B cell (primary cell): ENCODE data around the gene EEF1AKMT3. TPM values are rescaled to one million over a fixed set of nuclear protein-coding genes. Genes with fewer than 3 reads are reported as not detected.
A peak's percentile ranks its signal among the peaks of the same experiment; 100 is the strongest.

Source experiments
- ATAC-seq: fragments of 200-7000 bp; cut with Tn5 transposase; one replicate; pipeline ENCODE4 v1.10.0; 2021; ENCODE audit warnings: low read depth, mild to moderate bottlenecking, moderate number of reproducible peaks, moderate library complexity
- CTCF ChIA-PET: fragments of 350-600 bp; sonication (Branson Sonifier 250); formaldehyde crosslinking; loops from one replicate; lab custom pipeline; 2021; ENCODE audit warnings: antibody characterized with exemption, inconsistent platforms; lab: Charles Lee
- POLR2A ChIA-PET: fragments of 350-600 bp; sonication (Branson Sonifier 250); formaldehyde crosslinking; loops from one replicate; lab custom pipeline; 2021; ENCODE audit warnings: antibody characterized with exemption; lab: Charles Lee
- DNase-seq: peaks from one replicate; pipeline ENCODE4 v3.0.0; 2013
- H2AFZ ChIP-seq: 2 replicates; pipeline ENCODE4 v1.6.1; 2012; ENCODE audit warnings: mild to moderate bottlenecking, low read depth, low read length; ENCODE audit not compliant: insufficient read depth, poor library complexity, severe bottlenecking
- H3K27ac ChIP-seq, 2 donors: 1 replicate in 1 of 2; 2 replicates in 1 of 2; pipeline ENCODE4 v1.5.1; 2012 to 2013; ENCODE audit warnings: low read length in 2 of 2, mild to moderate bottlenecking in 2 of 2, moderate library complexity in 1 of 2
- H3K27me3 ChIP-seq, 4 experiments: fragments of 200-600 bp in 1 of 4; sonication (generic) in 1 of 4; replicated peaks in 1 of 4; 1 replicate in 2 of 4; 2 replicates in 2 of 4; pipeline versions ENCODE4 v1.6.1 to v1.7.0; 2013 to 2016; ENCODE audit warnings: low read length in 3 of 4, mild to moderate bottlenecking in 2 of 4, mixed read lengths in 1 of 4, moderate library complexity in 1 of 4; ENCODE audit not compliant: insufficient read depth in 4 of 4, control insufficient read depth in 3 of 4; ENCODE audit errors: control extremely low read depth in 1 of 4
- H3K36me3 ChIP-seq, 2 experiments: replicated peaks in 1 of 2; 1 replicate in 1 of 2; 2 replicates in 1 of 2; pipeline versions ENCODE4 v1.6.1 to v1.7.1; 2013; ENCODE audit warnings: low read length in 1 of 2; ENCODE audit not compliant: insufficient read depth in 2 of 2, control insufficient read depth in 1 of 2; ENCODE audit errors: control extremely low read depth in 1 of 2, extremely low read depth in 1 of 2
- H3K4me1 ChIP-seq, 2 donors: fragments of 200-600 bp in 1 of 2; sonication (generic) in 1 of 2; 1 replicate in 1 of 2; 2 replicates in 1 of 2; pipeline versions ENCODE4 v1.5.1 to v1.6.1; 2013 to 2017; ENCODE audit warnings: low read length in 2 of 2; ENCODE audit not compliant: control insufficient read depth in 2 of 2, insufficient read depth in 2 of 2
- H3K4me2 ChIP-seq: replicated peaks from 2 replicates; pipeline ENCODE3; 2012; ENCODE audit warnings: mild to moderate bottlenecking, low read depth, low read length; ENCODE audit not compliant: poor library complexity, severe bottlenecking
- H3K4me3 ChIP-seq, 5 experiments: fragments of 200-600 bp in 1 of 5; sonication (generic) in 1 of 5; 1 replicate in 3 of 5; 2 replicates in 2 of 5; pipeline versions ENCODE4 v1.5.1 to v1.7.0; 2011 to 2016; ENCODE audit warnings: low read length in 4 of 5, mild to moderate bottlenecking in 4 of 5, low read depth in 2 of 5, control low read depth in 1 of 5, moderate library complexity in 1 of 5; ENCODE audit not compliant: insufficient read depth in 1 of 5; ENCODE audit errors: control extremely low read depth in 1 of 5, extremely low read depth in 1 of 5
- H3K79me2 ChIP-seq: fragments of 200-600 bp; sonication (generic); one replicate; pipeline ENCODE4 v1.6.0; 2016; ENCODE audit warnings: low read length; ENCODE audit not compliant: control insufficient read depth, insufficient read depth
- H3K9ac ChIP-seq: fragments of 200-600 bp; sonication (generic); 2 replicates; pipeline ENCODE4 v1.6.1; 2017; ENCODE audit warnings: mild to moderate bottlenecking, low read length, moderate library complexity
- H3K9me3 ChIP-seq, 3 donors: one replicate each; pipeline versions ENCODE4 v1.6.1 to v1.7.1; 2013; ENCODE audit warnings: low read length in 2 of 3; ENCODE audit not compliant: control insufficient read depth in 2 of 3, insufficient read depth in 1 of 3; ENCODE audit errors: control extremely low read depth in 1 of 3
- H4K20me1 ChIP-seq: 2 replicates; pipeline ENCODE4 v1.6.0; 2012; ENCODE audit warnings: mild to moderate bottlenecking, low read length; ENCODE audit not compliant: insufficient read depth, control insufficient read depth, poor library complexity, severe bottlenecking
- H3K27ac Mint-ChIP-seq: one replicate; pipeline ENCODE4 v1.8.0; 2021; ENCODE audit warnings: mixed read lengths
- H3K27me3 Mint-ChIP-seq: one replicate; pipeline ENCODE4 v1.8.0; 2021; ENCODE audit warnings: mixed read lengths
- H3K4me1 Mint-ChIP-seq: one replicate; pipeline ENCODE4 v1.8.0; 2021; ENCODE audit warnings: mixed read lengths
- H3K4me3 Mint-ChIP-seq: one replicate; pipeline ENCODE4 v1.8.0; 2021; ENCODE audit warnings: mixed read lengths
- H3K9me3 Mint-ChIP-seq: one replicate; pipeline ENCODE4 v1.8.0; 2022; ENCODE audit warnings: mixed read lengths; ENCODE audit not compliant: insufficient read depth
- EZH2 ChIP-seq: IDR thresholded peaks from 2 replicates; pipeline ENCODE4 v1.6.1; 2012; ENCODE audit warnings: borderline replicate concordance, low read depth, mild to moderate bottlenecking, moderate library complexity, low read length; ENCODE audit not compliant: insufficient read depth, poor library complexity, severe bottlenecking
- WGBS: methylation state at CpG from one replicate; pipeline ENCODE4 v1.1.5; 2013; ENCODE audit warnings: missing lambda C conversion rate; ENCODE audit not compliant: insufficient coverage; 5-methylcytosine and 5-hydroxymethylcytosine counted together
- intact Hi-C: fragments of 100-400 bp; cut with micrococcal nuclease; formaldehyde crosslinking; loops from one replicate; pipeline ENCODE4 v1.10.0; 2022
- polyA plus RNA-seq: library from polyadenylated mRNA; depleted of rRNA; stranded (reverse); fragments of >200 nt; gene quantifications from 2 replicates; pipeline ENCODE4 v1.2.3, GENCODE V29; 2012
- total RNA-seq, 2 donors: library from RNA; stranded (reverse); fragments of 120-200 nt in 1 of 2; gene quantifications; 1 replicate in 1 of 2; 2 replicates in 1 of 2; pipeline versions ENCODE4 v1.2.3 to v1.2.4, GENCODE V29; 2013 to 2022
- TF ChIP-seq, protein P1 (sequence below): fragments of 200-600 bp; IDR thresholded peaks from one replicate; pipeline ENCODE4 v1.8.0; 2022; ENCODE audit warnings: antibody characterized with exemption, mild to moderate bottlenecking

The EEF1AKMT3 gene
- total and polyA plus RNA-seq, 2 donors (not counting 1 experiment from before 2014, with no cell fraction given) = 0.89 to 1.3 TPM

DNA sequence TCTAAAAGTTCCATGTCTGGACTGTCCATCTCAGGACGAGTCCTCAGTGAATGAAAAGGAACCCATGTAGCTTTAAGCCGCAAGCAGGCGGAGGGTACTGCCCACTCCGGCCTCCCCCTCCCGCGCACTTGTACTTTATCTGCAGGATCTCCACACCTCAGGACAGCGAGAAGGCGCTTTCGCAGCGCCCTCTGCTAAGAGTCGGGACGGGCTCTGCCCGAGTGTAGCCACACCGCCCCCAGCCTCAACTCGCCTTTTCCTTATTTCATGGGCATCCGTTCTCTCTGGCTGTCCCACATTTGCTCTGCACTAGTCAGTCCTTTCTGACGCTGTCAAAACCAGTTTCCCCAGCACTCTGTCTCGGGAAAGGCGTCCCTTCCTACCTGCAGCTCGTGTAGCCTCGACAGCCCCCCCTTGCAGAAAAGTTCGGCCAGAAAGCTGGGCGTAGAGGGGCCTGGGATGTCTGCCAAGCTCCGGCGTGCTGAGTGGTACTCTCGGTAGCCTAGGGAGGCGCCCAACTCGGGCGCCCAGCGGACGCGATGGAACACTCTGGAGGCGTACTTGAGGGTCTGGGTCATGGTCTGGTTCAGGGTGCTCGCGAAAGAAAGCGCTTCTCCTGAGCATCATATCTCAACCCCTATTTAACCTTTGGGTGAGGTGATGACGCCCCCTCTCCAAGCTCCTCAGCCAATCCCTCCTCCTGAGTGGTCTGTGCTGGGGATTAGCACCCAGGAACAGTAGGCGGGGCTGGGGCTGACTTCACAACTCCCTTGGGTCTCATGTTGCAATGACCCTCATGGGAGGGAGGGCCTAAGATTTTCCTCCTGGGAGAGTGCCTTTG, 5.7 kb upstream of the EEF1AKMT3 start, which contains the start of gene CYP27B1:
CYP27B1 (minus strand) TSS at position 615 of the 841 bp plus-strand sequence; CDS start at position 578, 37 bp downstream.
- Histone ChIP-seq H3K9me3 (peaks cover 0 to 13% (median 0%) of the 10 kb centered on the region in 3 donors), H4K20me1 (peaks cover 22% of the 10 kb centered on the region), H3K79me2 (peaks cover 22% of the 10 kb centered on the region), H3K27ac (no peak within 1 kb of the TSS), H3K4me2 (peak within 1 kb of the TSS; percentile 87), H3K9ac (peak within 1 kb of the TSS; percentile 64), H3K36me3 (peaks cover 0 to 5% of the 10 kb centered on the region in 2 experiments), H3K4me3 (peak within 1 kb of the TSS in 4 of 5 experiments; percentile 48 to 63 (median 58)), H2AFZ (peak within 1 kb of the TSS; percentile 77), H3K27me3 (peaks cover 0 to 38% (median 26%) of the 10 kb centered on the region in 4 experiments), H3K4me1 (peaks cover 37 to 38% of the 10 kb centered on the region in 2 donors)
- ATAC-seq (peak; percentile 4), DNase-seq (peak; percentile 39)
- Mint-ChIP-seq H3K4me1 (peaks cover 39% of the 10 kb centered on the region), H3K27ac (peak within 1 kb of the TSS; percentile 33), H3K27me3 (peaks cover 24% of the 10 kb centered on the region), H3K4me3 (peak within 1 kb of the TSS; percentile 93), H3K9me3 (no peaks in the 10 kb centered on the region)
- ChIA-PET POLR2A (interaction anchor here (0.6 to 1.1 kb wide), 2 partner anchors 11 to 270 kb away, joined by 4 read pairs; no protein-coding TSS in a partner anchor), CTCF (interaction anchor here (0.8 to 3.0 kb wide), 7 partner anchors 10 to 139 kb away, joined by 3 to 37 read pairs (median 5); partner anchors contain the start of genes CDK4 and TSFM)
- 6% methylated on average over 32 of the region's 38 CpGs for WGBS
- intact Hi-C loops = no loop called here
- TF ChIP-seq, protein P1, sequence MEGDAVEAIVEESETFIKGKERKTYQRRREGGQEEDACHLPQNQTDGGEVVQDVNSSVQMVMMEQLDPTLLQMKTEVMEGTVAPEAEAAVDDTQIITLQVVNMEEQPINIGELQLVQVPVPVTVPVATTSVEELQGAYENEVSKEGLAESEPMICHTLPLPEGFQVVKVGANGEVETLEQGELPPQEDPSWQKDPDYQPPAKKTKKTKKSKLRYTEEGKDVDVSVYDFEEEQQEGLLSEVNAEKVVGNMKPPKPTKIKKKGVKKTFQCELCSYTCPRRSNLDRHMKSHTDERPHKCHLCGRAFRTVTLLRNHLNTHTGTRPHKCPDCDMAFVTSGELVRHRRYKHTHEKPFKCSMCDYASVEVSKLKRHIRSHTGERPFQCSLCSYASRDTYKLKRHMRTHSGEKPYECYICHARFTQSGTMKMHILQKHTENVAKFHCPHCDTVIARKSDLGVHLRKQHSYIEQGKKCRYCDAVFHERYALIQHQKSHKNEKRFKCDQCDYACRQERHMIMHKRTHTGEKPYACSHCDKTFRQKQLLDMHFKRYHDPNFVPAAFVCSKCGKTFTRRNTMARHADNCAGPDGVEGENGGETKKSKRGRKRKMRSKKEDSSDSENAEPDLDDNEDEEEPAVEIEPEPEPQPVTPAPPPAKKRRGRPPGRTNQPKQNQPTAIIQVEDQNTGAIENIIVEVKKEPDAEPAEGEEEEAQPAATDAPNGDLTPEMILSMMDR = no peak
- peak; percentile 43 for TF ChIP-seq EZH2

DNA sequence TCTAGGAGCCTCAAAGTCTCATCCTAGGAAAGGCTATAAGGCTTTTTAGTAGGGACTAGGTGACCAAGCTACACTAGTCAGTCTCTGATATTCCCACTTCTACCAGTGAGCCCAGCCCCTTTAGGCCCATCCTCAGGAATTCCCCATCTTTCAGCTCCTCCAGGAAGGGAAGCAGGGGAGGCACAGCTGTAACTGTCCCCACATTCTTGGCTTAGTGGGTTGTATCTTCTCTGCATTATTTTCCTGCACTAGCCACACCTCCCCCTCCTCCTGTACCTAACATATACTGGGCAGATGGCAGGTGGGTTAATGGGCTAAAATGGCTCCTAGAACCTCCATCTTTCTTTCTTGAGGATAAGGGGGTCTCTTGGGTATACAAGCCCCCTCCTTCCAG, 5.1 kb upstream of the EEF1AKMT3 start:
- peak overlapping the region; percentile 93 for H3K4me3 Mint-ChIP-seq
- no peaks in the 10 kb centered on the region for H3K36me3 ChIP-seq
- CTCF ChIA-PET = interaction anchor here (1.1 to 3.0 kb wide), 4 partner anchors 8 to 16 kb away, joined by 3 to 37 read pairs (median 5); partner anchors contain the start of gene TSFM
- DNase-seq (no peak), ATAC-seq (no peak)
- H3K79me2 ChIP-seq = peaks cover 18% of the 10 kb centered on the region
- peaks cover 0 to 13% (median 0%) of the 10 kb centered on the region in 3 donors for H3K9me3 ChIP-seq
- H3K4me2 ChIP-seq = no peak overlapping the region
- no peak for TF ChIP-seq EZH2
- TF ChIP-seq, protein P1 = no peak
- no peak overlapping the region for H3K27ac Mint-ChIP-seq
- H3K9me3 Mint-ChIP-seq = no peaks in the 10 kb centered on the region
- H3K4me1 Mint-ChIP-seq = peaks cover 42% of the 10 kb centered on the region
- H3K9ac ChIP-seq = no peak overlapping the region
- no peak overlapping the region for H3K4me3 ChIP-seq
- POLR2A ChIA-PET = no interaction called here
- H4K20me1 ChIP-seq = peaks cover 18% of the 10 kb centered on the region
- H3K4me1 ChIP-seq = peaks cover 38 to 41% of the 10 kb centered on the region in 2 donors
- H3K27me3 Mint-ChIP-seq = peaks cover 24% of the 10 kb centered on the region
- peaks cover 0 to 38% (median 26%) of the 10 kb centered on the region in 4 experiments for H3K27me3 ChIP-seq
- intact Hi-C loops = no loop called here
- H2AFZ ChIP-seq = no peak overlapping the region
- H3K27ac ChIP-seq = no peak overlapping the region
